Keratinocyte (primary cell): ENCODE data around the gene PRKCSH. TPM values are rescaled to one million over a fixed set of nuclear protein-coding genes. Genes with fewer than 3 reads are reported as not detected.

Source experiments
- DNase-seq: peaks from one replicate; pipeline ENCODE4 v3.0.0-alpha.2; 2011; ENCODE audit warnings: low read depth, missing footprints, low spot score
- FAIRE-seq: peaks from 2 replicates; lab custom pipeline; 2011; peaks lifted over from hg19 to GRCh38; lab: Jason Lieb, UNC
- H2AFZ ChIP-seq: 2 replicates; pipeline ENCODE4 v1.6.0; 2012; ENCODE audit warnings: low read length, control low read depth, inconsistent platforms; ENCODE audit not compliant: control insufficient read depth
- H3K27ac ChIP-seq: 2 replicates; pipeline ENCODE4 v1.5.1; 2011; ENCODE audit warnings: low read length; ENCODE audit not compliant: control insufficient read depth, insufficient read depth
- H3K27me3 ChIP-seq: 3 replicates; pipeline ENCODE4 v1.6.0; 2011; ENCODE audit warnings: low read length; ENCODE audit not compliant: control insufficient read depth, insufficient read depth; ENCODE audit errors: extremely low read depth
- H3K36me3 ChIP-seq, 2 experiments: 2 replicates in 1 of 2; 3 replicates in 1 of 2; pipeline ENCODE4 v1.5.1; 2011; ENCODE audit warnings: low read length in 2 of 2, mild to moderate bottlenecking in 1 of 2; ENCODE audit not compliant: control insufficient read depth in 2 of 2, insufficient read depth in 2 of 2; ENCODE audit errors: extremely low read depth in 1 of 2
- H3K4me1 ChIP-seq: 3 replicates; pipeline ENCODE4 v1.5.1; 2011; ENCODE audit warnings: low read length; ENCODE audit not compliant: control insufficient read depth, insufficient read depth; ENCODE audit errors: extremely low read depth
- H3K4me2 ChIP-seq: 3 replicates; pipeline ENCODE4 v1.6.0; 2011; ENCODE audit warnings: low read depth, low read length; ENCODE audit not compliant: control insufficient read depth, insufficient read depth; ENCODE audit errors: extremely low read depth
- H3K4me3 ChIP-seq, 3 experiments: fragments of 200-600 bp in 1 of 3; sonication (generic) in 1 of 3; 2 replicates in 2 of 3; 3 replicates in 1 of 3; pipeline ENCODE4 v1.5.1; 2011 to 2016; ENCODE audit warnings: low read length in 3 of 3, mild to moderate bottlenecking in 3 of 3, control low read depth in 2 of 3, inconsistent platforms in 1 of 3, low read depth in 1 of 3, mixed read lengths in 1 of 3, mixed run types in 1 of 3, moderate library complexity in 1 of 3; ENCODE audit not compliant: control insufficient read depth in 2 of 3, insufficient read depth in 2 of 3; ENCODE audit errors: extremely low read depth in 1 of 3
- H3K79me2 ChIP-seq: 2 replicates; pipeline ENCODE4 v1.6.0; 2012; ENCODE audit warnings: low read length; ENCODE audit not compliant: control insufficient read depth, insufficient read depth
- H3K9ac ChIP-seq: 3 replicates; pipeline ENCODE4 v1.6.0; 2011; ENCODE audit warnings: low read length; ENCODE audit not compliant: control insufficient read depth, insufficient read depth; ENCODE audit errors: extremely low read depth
- H3K9me1 ChIP-seq: 3 replicates; pipeline ENCODE4 v1.6.0; 2011; ENCODE audit warnings: low read length; ENCODE audit not compliant: control insufficient read depth, insufficient read depth; ENCODE audit errors: extremely low read depth
- H3K9me3 ChIP-seq: 2 replicates; pipeline ENCODE4 v1.5.1; 2012; ENCODE audit warnings: low read depth, low read length; ENCODE audit not compliant: control insufficient read depth
- H4K20me1 ChIP-seq: 3 replicates; pipeline ENCODE4 v1.6.0; 2011; ENCODE audit warnings: low read length; ENCODE audit not compliant: control insufficient read depth, insufficient read depth; ENCODE audit errors: extremely low read depth
- CTCF ChIP-seq, 3 experiments: IDR thresholded peaks in 1 of 3; conservative IDR thresholded peaks in 1 of 3; optimal IDR thresholded peaks in 1 of 3; 2 replicates in 2 of 3; 3 replicates in 1 of 3; pipeline versions ENCODE3 to v1.5.1; 2011; ENCODE audit warnings: low read length in 3 of 3, mild to moderate bottlenecking in 3 of 3, moderate library complexity in 2 of 3, control low read depth in 1 of 3, inconsistent platforms in 1 of 3; ENCODE audit not compliant: insufficient read depth in 2 of 3; ENCODE audit errors: extremely low read depth in 1 of 3
- EZH2 ChIP-seq: IDR thresholded peaks from one replicate; pipeline ENCODE4 v1.6.1; 2012; ENCODE audit warnings: inconsistent platforms, mild to moderate bottlenecking, low read length, moderate library complexity
- dilution Hi-C: fragments of 300-500 bp; cut with MboI; formaldehyde crosslinking; loops from one replicate; pipeline ENCODE4 v1.7.0; 2020; ENCODE audit warnings: low sequenced_read_pairs; ENCODE audit not compliant: extremely low pct_ligation_motif_present
- polyA plus RNA-seq, 5 experiments: library from polyadenylated mRNA; depleted of rRNA in 3 of 5; stranded (reverse) in 3 of 5; stranded (forward) in 1 of 5; unstranded in 1 of 5; fragments of >200 nt; gene quantifications; 1 replicate in 1 of 5; 2 replicates in 3 of 5; 3 replicates in 1 of 5; pipeline versions ENCODE4 v1.2.1 to v1.2.3, GENCODE V29; 2011 to 2012; ENCODE audit warnings: missing spikeins in 2 of 5, low read depth in 1 of 5, low replicate concordance in 1 of 5

PRKCSH gene
- polyA plus RNA-seq, 1 donor (not counting 4 experiments of a cell fraction or from before 2014, with no cell fraction given), result 56.3 TPM

GRCh38 chr19:11397089-11397610 lies 38.3 kb upstream of the PRKCSH start:
- no peaks in the 10 kb centered on the region for H3K9me3 ChIP-seq
- no peak for FAIRE-seq
- no peaks in the 10 kb centered on the region for H3K9me1 ChIP-seq

GRCh38 chr19:11399667-11400066 lies 35.8 kb upstream of the PRKCSH start:
- H3K79me2 ChIP-seq, result no peaks in the 10 kb centered on the region

More at GRCh38 chr19:11397089-11397610, 38.3 kb upstream of the PRKCSH start:
- H3K27ac ChIP-seq, result no peak overlapping the region
- no peak for DNase-seq
- TF ChIP-seq CTCF (optimal IDR thresholded peaks at IDR 0.05 in 1 of 3, IDR thresholded peaks at IDR 0.05 in 1 of 3, conservative IDR thresholded peaks at IDR 0.05 in 1 of 3; ENCODE audit: extremely low read depth in 1 of 3, insufficient read depth in 2 of 3, low read length in 3 of 3) (no peak), EZH2 (no peak)
- no peak overlapping the region for H3K4me2 ChIP-seq
- no peaks in the 10 kb centered on the region for H4K20me1 ChIP-seq
- H3K9ac ChIP-seq, result no peak overlapping the region
- no peak overlapping the region for H3K4me3 ChIP-seq
- no peaks in the 10 kb centered on the region for H3K27me3 ChIP-seq
- H3K4me1 ChIP-seq, result no peaks in the 10 kb centered on the region
- dilution Hi-C loops, result no loop called here
- no peak overlapping the region for H2AFZ ChIP-seq
- no peaks in the 10 kb centered on the region for H3K36me3 ChIP-seq
- no peaks in the 10 kb centered on the region for H3K79me2 ChIP-seq

More at GRCh38 chr19:11399667-11400066, 35.8 kb upstream of the PRKCSH start:
- DNase-seq (no peak), FAIRE-seq (no peak)
- no peaks in the 10 kb centered on the region for H3K9me3 ChIP-seq
- no peaks in the 10 kb centered on the region for H3K36me3 ChIP-seq
- H3K27me3 ChIP-seq, result no peaks in the 10 kb centered on the region
- H3K4me2 ChIP-seq, result no peak overlapping the region
- no peaks in the 10 kb centered on the region for H4K20me1 ChIP-seq
- H3K9me1 ChIP-seq, result no peaks in the 10 kb centered on the region
- no peak overlapping the region for H3K9ac ChIP-seq
- H3K27ac ChIP-seq, result no peak overlapping the region
- H3K4me1 ChIP-seq, result no peaks in the 10 kb centered on the region
- no peak for TF ChIP-seq EZH2
- no peak for TF ChIP-seq CTCF (optimal IDR thresholded peaks at IDR 0.05 in 1 of 3, IDR thresholded peaks at IDR 0.05 in 1 of 3, conservative IDR thresholded peaks at IDR 0.05 in 1 of 3; ENCODE audit: extremely low read depth in 1 of 3, insufficient read depth in 2 of 3, low read length in 3 of 3)
- dilution Hi-C loops, result no loop called here
- no peak overlapping the region for H3K4me3 ChIP-seq
- no peak overlapping the region for H2AFZ ChIP-seq
